T1000 (cell line): ENCODE data around the gene SHROOM3.

Source experiments
- DNase-seq: peaks from one replicate; lab custom pipeline; 2025; ENCODE audit warnings: mixed read lengths; lab: John Stamatoyannopoulos, UW

The SHROOM3 gene

DNA sequence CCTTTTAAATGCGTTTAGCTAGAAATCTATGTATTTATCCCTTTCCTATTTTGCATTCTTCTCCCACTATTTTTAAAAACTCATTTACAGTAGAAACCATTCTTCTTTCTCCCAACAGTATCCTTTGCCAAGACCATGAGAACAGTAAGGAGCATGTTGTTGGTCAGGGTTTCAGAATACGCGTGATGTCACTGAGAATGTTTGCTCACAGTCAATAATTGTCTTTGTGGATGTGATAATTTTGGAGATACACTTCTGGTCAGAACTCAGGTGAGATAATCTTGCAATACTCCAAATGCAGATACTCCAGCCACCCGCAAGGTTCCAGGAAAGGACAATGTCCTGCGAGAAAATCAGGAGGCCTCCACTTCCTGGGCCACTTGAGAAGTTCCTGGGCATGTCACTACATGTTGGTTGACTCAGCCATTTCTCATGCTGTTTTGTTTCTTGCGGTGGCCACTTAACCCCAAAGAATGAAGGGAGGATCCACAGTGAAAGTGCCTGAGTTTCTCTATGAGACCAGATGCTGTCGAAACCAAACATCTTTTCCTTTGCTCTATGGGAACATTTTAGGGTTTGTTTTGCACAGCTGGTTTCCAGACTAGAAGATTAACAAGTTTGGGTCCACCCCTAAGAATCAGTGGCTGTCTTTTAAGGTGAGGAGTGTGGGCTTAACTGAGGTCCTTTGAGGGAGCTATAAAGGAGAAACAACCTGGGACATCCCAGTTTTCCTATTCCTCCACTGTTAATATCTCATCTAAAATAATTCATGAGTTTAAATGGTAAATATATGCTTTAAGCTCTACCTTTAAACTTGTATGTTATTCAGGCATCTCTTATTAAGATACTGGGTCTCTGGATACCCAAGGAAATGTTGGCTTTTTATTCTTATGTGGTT lies 346.9 kb downstream of the SHROOM3 start:
- peak; percentile 20 for DNase-seq

- no peak for DNase-seq
Observed at GRCh38 chr4:76782837-76783236, 347.8 kb downstream of the SHROOM3 start.

DNA sequence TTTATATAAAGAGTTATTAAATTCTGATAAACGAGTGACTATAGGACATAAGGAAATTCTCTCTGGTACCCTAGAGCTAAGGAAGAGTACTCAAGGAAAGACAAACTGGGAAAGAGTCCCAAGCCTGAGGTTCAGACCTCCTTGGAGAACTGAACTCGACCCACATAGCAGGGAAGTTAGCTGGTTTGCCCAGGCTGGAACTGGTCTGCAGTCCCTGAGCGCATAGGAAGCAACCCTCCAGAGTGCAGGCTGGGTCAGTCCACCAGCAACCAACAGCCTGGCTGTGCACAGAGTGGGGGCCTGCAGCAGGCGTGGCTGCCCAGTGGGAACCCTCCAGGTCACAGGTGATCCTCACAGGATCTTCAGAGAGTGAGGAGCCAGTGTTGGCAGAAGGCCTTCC lies 348.8 kb downstream of the SHROOM3 start:
- no peak for DNase-seq

DNA sequence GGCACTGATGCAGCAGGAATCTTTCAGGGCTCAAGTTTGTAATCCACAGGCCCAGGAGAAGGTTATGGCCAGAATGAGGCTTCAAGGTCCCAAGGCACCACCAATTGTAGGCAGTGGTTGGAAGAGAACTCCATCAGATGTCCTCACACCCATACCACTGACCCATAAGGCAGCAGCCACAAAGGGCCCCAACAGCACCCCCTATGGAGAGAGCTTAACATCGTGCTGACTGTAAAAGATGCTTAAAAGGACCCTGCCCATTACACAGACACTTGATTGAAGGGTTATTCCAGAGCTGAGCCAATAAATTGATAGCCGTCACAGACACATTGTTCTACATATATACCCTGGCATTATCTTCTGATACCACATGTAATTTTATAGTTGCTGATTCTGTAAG lies 349.2 kb downstream of the SHROOM3 start:
- no peak for DNase-seq

GRCh38 chr4:76787898-76788297 lies 352.9 kb downstream of the SHROOM3 start:
- DNase-seq, result no peak

GRCh38 chr4:76790377-76790776 lies 355.3 kb downstream of the SHROOM3 start:
- no peak for DNase-seq

DNA sequence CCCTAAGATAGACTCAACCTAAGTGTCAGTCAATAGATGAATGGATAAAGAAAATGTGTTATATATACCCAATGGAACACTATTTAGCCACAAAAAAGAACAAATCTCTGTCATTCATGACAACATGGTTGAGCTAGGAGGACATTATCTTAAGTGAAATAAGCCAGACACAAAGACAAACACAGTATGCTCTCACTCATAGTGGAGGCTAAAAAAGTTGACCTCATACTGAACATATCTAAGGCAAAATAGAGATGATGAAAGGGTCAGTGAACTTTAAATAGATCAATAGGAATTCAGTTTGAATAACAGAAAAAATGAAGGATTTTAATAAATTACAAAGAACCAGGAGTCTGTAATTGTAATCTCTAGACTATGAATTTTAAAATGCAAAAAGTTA lies 356.4 kb downstream of the SHROOM3 start:
- no peak for DNase-seq

GRCh38 chr4:76792418-76792817 lies 357.4 kb downstream of the SHROOM3 start:
- no peak for DNase-seq

GRCh38 chr4:76795243-76795642 lies 360.2 kb downstream of the SHROOM3 start:
- DNase-seq, result no peak

GRCh38 chr4:76799140-76799539 lies 364.1 kb downstream of the SHROOM3 start:
- no peak for DNase-seq

DNA sequence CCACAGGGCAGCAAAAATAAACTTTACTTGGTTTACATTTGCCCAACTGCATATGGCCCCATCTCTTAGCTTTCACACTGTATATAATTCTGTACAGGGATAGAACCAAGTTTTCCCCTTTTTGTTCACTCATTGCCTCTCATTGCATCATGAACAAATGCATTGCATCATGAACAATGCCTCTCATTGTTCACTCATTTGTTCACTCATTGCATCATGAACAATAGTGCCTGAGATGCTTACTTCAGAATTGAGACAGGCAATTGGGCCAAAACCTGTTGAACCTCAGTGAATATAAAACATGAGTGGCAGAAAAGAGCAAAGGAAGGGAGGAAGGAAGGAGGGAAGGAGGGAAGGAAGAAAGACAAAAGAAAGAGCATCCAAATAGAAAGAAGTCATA lies 364.7 kb downstream of the SHROOM3 start:
- no peak for DNase-seq

- no peak for DNase-seq
Observed at GRCh38 chr4:76800902-76801301, 365.9 kb downstream of the SHROOM3 start.

DNA sequence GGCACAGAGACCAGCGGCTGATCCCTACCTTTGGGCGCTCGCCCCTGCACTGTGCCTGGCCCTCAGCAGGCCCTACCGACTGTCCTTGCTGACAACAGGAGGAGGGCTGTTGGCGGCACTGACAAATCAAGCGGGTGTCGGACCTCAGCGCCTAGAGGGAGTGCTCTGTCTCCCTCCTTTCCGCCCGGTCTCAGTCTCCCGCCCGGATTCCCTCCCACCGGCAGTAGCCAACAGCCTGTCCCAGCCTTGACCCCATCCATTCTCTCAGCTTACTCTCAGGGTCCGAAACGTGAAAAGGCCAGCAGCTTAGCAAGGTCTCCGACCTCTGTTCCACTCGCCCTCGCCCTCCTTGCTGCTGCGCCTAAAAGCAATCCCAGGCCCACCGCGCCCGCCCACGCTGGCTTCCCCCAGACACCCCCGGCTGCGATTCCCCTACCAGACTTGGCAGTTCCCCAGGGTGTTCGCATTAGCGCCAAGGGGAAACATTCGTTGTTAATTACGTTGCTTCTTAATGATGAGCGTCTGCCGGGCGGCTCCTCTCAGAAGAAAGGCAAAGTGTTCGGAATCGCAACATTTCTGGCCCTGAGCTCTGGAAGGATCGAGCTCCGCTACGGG lies 366.7 kb downstream of the SHROOM3 start:
- DNase-seq, result no peak

DNA sequence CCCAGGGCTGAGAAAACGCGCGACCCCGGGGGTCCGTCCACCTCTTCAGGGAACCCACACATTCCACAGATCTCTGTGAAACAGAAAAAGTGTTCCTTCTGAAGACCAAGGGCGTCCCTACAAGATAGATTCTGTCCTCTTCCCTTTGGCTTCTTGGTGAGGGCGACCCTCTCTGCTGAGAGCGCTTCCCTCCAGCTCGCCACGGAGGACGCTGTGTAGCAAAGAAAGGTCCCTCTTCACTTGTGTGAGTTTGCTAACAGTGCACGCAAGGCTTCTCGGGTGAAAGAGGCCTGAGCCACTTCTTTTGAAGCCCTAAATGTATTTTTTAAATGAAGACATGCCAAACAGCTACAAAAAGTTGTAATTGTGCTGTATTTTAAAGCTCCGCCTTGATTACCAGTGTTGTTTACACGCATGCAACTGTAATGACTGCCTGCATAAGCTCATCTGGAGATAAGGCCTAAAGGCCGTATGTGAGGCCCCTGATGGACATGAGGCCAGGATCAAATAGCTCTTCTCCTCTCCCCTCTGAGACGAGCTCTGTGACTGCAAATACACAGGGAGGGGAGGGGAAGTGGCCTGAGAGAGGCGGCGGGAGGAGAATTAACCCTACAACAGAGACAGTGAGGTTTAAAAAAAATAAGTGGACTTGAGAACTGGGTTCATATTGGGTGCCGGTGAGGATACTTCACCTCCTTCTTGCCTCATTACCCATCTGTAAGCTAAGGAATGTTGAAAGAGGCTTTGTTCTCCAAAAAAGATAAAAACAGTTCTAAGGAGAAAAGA lies 367.4 kb downstream of the SHROOM3 start:
- no peak for DNase-seq

GRCh38 chr4:76803522-76803921 lies 368.5 kb downstream of the SHROOM3 start:
- peak; percentile 50 for DNase-seq

DNA sequence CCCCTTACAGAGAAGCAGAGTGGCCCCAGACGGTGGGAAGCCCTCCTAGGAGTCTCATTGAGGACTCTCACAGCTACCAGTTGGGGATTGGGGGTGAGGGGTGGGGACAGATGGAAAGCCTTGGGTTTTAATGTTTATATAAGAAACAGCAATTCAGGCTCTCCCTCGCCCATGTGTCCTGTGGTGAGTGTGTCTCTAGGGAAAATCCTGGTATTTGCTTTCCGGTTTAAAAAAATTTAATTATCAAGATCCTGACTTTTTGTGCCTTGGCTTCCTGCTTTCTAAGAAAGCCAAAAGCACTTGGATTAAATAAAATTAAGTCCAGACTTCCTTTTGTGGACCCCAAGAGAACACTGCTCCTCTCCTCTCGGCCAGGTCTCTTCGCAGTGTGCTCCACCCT lies 369.1 kb downstream of the SHROOM3 start:
- DNase-seq, result no peak

- DNase-seq, result no peak
Observed at GRCh38 chr4:76806346-76806745, 371.3 kb downstream of the SHROOM3 start.

- no peak for DNase-seq
Observed at GRCh38 chr4:76806757-76807156, 371.7 kb downstream of the SHROOM3 start.

GRCh38 chr4:76809594-76810305 lies 374.7 kb downstream of the SHROOM3 start:
- no peak for DNase-seq

GRCh38 chr4:76811604-76812412 lies 376.8 kb downstream of the SHROOM3 start:
- DNase-seq, result no peak

DNA sequence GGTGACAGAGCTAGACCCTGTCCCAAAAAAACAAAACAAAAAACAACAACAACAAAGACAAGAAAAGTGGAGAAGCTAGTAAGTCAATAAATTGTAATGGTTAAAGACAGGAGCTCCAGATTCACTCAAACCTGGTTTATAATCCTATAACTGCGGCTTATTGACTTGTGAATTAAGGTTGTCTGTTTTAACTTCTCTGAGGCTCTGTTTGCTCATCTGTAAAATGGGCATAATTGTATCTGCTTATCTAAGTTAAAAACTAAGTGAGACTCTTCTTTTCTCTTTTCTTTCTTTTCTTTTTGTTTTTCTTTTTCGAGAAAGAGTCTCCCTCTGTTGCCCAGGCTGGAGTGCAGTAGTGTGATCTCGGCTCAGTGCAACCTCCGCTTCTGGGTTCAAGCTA lies 378.0 kb downstream of the SHROOM3 start:
- no peak for DNase-seq
